HG02642 (cell line): ENCODE data around the gene HOPX.
"Not testable (repeated sequence)": the region's sequence is repeated elsewhere in the genome, so short reads cannot be mapped to it uniquely, and the experiment has no call there.

Experiments
- ATAC-seq: cut with Tn5 transposase; IDR thresholded peaks from one replicate; pipeline ENCODE4 v1.9.1; 2021; ENCODE audit warnings: mild to moderate bottlenecking; ENCODE audit not compliant: unreplicated experiment, poor library complexity

Gene HOPX

GRCh38 chr4:56630876-56631666, 50.0 kb downstream of the HOPX start:
- no peak for ATAC-seq

- no peak for ATAC-seq
Observed at GRCh38 chr4:56628592-56628991, 52.5 kb downstream of the HOPX start.

GRCh38 chr4:56627985-56628384, 53.1 kb downstream of the HOPX start:
- ATAC-seq, result no peak

- no peak for ATAC-seq
Observed at GRCh38 chr4:56627375-56627774, 53.7 kb downstream of the HOPX start.

- ATAC-seq, result no peak
Observed at GRCh38 chr4:56626963-56627362, 54.1 kb downstream of the HOPX start.

GRCh38 chr4:56626420-56626819, 54.7 kb downstream of the HOPX start:
- no peak for ATAC-seq

- no peak for ATAC-seq
Observed at GRCh38 chr4:56622176-56622575, 58.9 kb downstream of the HOPX start.

- ATAC-seq, result no peak
Observed at GRCh38 chr4:56619816-56620215, 61.3 kb downstream of the HOPX start.

- ATAC-seq, result no peak
Observed at GRCh38 chr4:56619160-56619559, 61.9 kb downstream of the HOPX start.

- no peak for ATAC-seq
Observed at GRCh38 chr4:56618734-56619133, 62.4 kb downstream of the HOPX start.

GRCh38 chr4:56613101-56613862, 67.8 kb downstream of the HOPX start:
- no peak for ATAC-seq

GRCh38 chr4:56612282-56612681, 68.8 kb downstream of the HOPX start:
- ATAC-seq, result no peak

- ATAC-seq, result no peak
Observed at GRCh38 chr4:56611501-56611900, 69.6 kb downstream of the HOPX start.

- not testable (repeated sequence) for ATAC-seq
Observed at GRCh38 chr4:56610170-56610569, 70.9 kb downstream of the HOPX start.

- no peak for ATAC-seq
Observed at GRCh38 chr4:56607926-56608325, 73.2 kb downstream of the HOPX start.

- no peak for ATAC-seq
Observed at GRCh38 chr4:56606385-56606784, 74.7 kb downstream of the HOPX start.

GRCh38 chr4:56605464-56605863, 75.6 kb downstream of the HOPX start:
- not testable (repeated sequence) for ATAC-seq

GRCh38 chr4:56603297-56603696, 77.8 kb downstream of the HOPX start:
- no peak for ATAC-seq
